Jurkat, Clone E6-1 (cell line): ENCODE data around the gene ZNF587B.
"Not testable (repeated sequence)": the region's sequence is repeated elsewhere in the genome, so short reads cannot be mapped to it uniquely, and the experiment has no call there.

Experiments used
- DNase-seq: peaks from one replicate; pipeline ENCODE4 v3.0.0-alpha.2; 2011; ENCODE audit warnings: low read depth, low spot score
- H3K4me3 ChIP-seq: 2 replicates; pipeline ENCODE4 v1.5.1; 2011; ENCODE audit warnings: mild to moderate bottlenecking, low read length, control low read depth, moderate library complexity

The ZNF587B gene

GRCh38 chr19:57851812-57852603 is 21.9 kb downstream of the ZNF587B start:
- H3K4me3 ChIP-seq, DNase-seq: not testable (repeated sequence)

GRCh38 chr19:57854117-57854516 is 24.0 kb downstream of the ZNF587B start:
- not testable (repeated sequence) for DNase-seq, H3K4me3 ChIP-seq

- DNase-seq, H3K4me3 ChIP-seq: not testable (repeated sequence)
Observed at GRCh38 chr19:57862351-57862750, 32.3 kb downstream of the ZNF587B start.

GRCh38 chr19:57867868-57868492 is 37.9 kb downstream of the ZNF587B start:
- no peak overlapping the region for H3K4me3 ChIP-seq
- DNase-seq: no peak

- not testable (repeated sequence) for DNase-seq, H3K4me3 ChIP-seq
Observed at GRCh38 chr19:57869655-57870054, 39.6 kb downstream of the ZNF587B start.

- no peak for DNase-seq
- H3K4me3 ChIP-seq: no peak overlapping the region
Observed at GRCh38 chr19:57870225-57870624, 40.1 kb downstream of the ZNF587B start.

GRCh38 chr19:57872450-57872849 is 42.4 kb downstream of the ZNF587B start:
- H3K4me3 ChIP-seq: no peak overlapping the region
- no peak for DNase-seq

- not testable (repeated sequence) for DNase-seq, H3K4me3 ChIP-seq
Observed at GRCh38 chr19:57873883-57874799, 44.0 kb downstream of the ZNF587B start.

- no peak overlapping the region for H3K4me3 ChIP-seq
- no peak for DNase-seq
Observed at GRCh38 chr19:57886046-57886445, 55.9 kb downstream of the ZNF587B start.

GRCh38 chr19:57887195-57887941 is 57.3 kb downstream of the ZNF587B start:
- DNase-seq: no peak
- H3K4me3 ChIP-seq: no peak overlapping the region

GRCh38 chr19:57888107-57888559 is 58.0 kb downstream of the ZNF587B start:
- no peak overlapping the region for H3K4me3 ChIP-seq
- no peak for DNase-seq

- no peak within 1 kb of the TSS for H3K4me3 ChIP-seq
- DNase-seq: no peak
Observed at GRCh38 chr19:57888560-57889231, 58.6 kb downstream of the ZNF587B start, which contains the start of gene ZNF814. Gene ZNF814 (minus strand): TSS chr19:57889037. CDS start chr19:57888802, 235 bp downstream.

- not testable (repeated sequence) for H3K4me3 ChIP-seq, DNase-seq
Observed at GRCh38 chr19:57890706-57891105, 60.6 kb downstream of the ZNF587B start.
